DND-41 (cell line): Measurements from ENCODE around the gene JADE2.

Experiments
- EZH2 ChIP-seq: IDR thresholded peaks from 3 replicates; pipeline ENCODE4 v1.6.1; 2012; ENCODE audit warnings: borderline replicate concordance, low read depth, mild to moderate bottlenecking, moderate library complexity, low read length, inconsistent platforms; ENCODE audit not compliant: severe bottlenecking
- TF ChIP-seq, protein P1 (sequence below): IDR thresholded peaks from 2 replicates; pipeline ENCODE4 v1.5.1; 2012; ENCODE audit warnings: borderline replicate concordance, low read length, moderate library complexity, mild to moderate bottlenecking; ENCODE audit not compliant: poor library complexity, severe bottlenecking; ENCODE audit errors: extremely low read depth

DNA sequence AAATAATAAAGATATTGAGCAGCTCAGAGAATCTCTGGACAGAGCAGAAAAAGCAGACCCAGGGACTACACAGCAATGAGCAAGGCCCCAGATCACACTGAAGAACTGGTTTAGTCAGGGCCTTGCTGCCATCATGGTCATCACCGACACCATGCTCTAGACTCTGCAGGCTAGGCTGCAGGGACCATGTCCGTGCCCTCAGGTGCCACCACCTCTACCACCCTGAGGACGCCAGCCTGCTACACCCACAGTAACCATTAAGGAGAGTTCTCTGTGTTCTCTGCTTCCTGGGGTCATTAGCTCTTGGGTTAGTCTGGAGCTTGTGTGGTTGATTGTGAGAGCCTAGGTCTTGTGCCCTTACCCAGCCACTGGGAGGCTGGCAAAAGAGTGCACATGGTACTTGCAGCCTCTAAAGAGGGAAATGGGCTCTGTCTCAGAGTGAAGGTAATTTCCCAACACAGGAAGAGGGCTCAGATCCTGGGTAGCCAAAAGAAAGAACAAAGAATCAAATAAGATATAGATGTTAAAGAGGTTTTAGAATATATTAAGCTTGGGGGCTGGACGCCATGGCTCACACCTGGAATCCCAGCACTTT lies 31.9 kb upstream of the JADE2 start:
- TF ChIP-seq, protein P1, sequence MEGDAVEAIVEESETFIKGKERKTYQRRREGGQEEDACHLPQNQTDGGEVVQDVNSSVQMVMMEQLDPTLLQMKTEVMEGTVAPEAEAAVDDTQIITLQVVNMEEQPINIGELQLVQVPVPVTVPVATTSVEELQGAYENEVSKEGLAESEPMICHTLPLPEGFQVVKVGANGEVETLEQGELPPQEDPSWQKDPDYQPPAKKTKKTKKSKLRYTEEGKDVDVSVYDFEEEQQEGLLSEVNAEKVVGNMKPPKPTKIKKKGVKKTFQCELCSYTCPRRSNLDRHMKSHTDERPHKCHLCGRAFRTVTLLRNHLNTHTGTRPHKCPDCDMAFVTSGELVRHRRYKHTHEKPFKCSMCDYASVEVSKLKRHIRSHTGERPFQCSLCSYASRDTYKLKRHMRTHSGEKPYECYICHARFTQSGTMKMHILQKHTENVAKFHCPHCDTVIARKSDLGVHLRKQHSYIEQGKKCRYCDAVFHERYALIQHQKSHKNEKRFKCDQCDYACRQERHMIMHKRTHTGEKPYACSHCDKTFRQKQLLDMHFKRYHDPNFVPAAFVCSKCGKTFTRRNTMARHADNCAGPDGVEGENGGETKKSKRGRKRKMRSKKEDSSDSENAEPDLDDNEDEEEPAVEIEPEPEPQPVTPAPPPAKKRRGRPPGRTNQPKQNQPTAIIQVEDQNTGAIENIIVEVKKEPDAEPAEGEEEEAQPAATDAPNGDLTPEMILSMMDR, result no peak
- no peak for TF ChIP-seq EZH2
